Tibial nerve (tissue), 4 donors: ENCODE measurements around the gene WEE2.

Source experiments
- EP300 ChIP-seq, 2 donors: sonication (generic); formaldehyde crosslinking; IDR thresholded peaks; one replicate each; pipeline ENCODE4 v1.6.1; 2017; ENCODE audit warnings: antibody characterized with exemption in 2 of 2, mild to moderate bottlenecking in 1 of 2
- POLR2A ChIP-seq, 2 donors: fragments of 450-650 bp; IDR thresholded peaks; one replicate each; pipeline ENCODE4 v1.6.1; 2017; ENCODE audit warnings: antibody characterized with exemption in 2 of 2, mild to moderate bottlenecking in 2 of 2, moderate library complexity in 2 of 2
- TF ChIP-seq, protein P1 (sequence below), 5 experiments: fragments of 200-600 bp in 3 of 5; fragments of 450-650 bp in 2 of 5; sonication (generic) in 3 of 5; IDR thresholded peaks; one replicate each; pipeline ENCODE4 v1.5.1; 2016 to 2019; ENCODE audit warnings: antibody characterized with exemption in 5 of 5, mild to moderate bottlenecking in 3 of 5, moderate library complexity in 2 of 5

- TF ChIP-seq, protein P1, sequence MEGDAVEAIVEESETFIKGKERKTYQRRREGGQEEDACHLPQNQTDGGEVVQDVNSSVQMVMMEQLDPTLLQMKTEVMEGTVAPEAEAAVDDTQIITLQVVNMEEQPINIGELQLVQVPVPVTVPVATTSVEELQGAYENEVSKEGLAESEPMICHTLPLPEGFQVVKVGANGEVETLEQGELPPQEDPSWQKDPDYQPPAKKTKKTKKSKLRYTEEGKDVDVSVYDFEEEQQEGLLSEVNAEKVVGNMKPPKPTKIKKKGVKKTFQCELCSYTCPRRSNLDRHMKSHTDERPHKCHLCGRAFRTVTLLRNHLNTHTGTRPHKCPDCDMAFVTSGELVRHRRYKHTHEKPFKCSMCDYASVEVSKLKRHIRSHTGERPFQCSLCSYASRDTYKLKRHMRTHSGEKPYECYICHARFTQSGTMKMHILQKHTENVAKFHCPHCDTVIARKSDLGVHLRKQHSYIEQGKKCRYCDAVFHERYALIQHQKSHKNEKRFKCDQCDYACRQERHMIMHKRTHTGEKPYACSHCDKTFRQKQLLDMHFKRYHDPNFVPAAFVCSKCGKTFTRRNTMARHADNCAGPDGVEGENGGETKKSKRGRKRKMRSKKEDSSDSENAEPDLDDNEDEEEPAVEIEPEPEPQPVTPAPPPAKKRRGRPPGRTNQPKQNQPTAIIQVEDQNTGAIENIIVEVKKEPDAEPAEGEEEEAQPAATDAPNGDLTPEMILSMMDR (IDR thresholded peaks at IDR 0.05): no peak
- no peak for TF ChIP-seq POLR2A (IDR thresholded peaks at IDR 0.05)
- no peak for TF ChIP-seq EP300 (IDR thresholded peaks at IDR 0.05)
Observed at GRCh38 chr7:141693082-141693481, 15.1 kb upstream of the WEE2 start.
